NCI-H146 treated with DMSO at 0.1 percent for 48 hours (cell line): ENCODE measurements around the gene ZNF396.

Experiments
- DNase-seq: peaks from one replicate; lab custom pipeline; 2025; ENCODE audit not compliant: unreplicated experiment; lab: John Stamatoyannopoulos, UW

The ZNF396 gene

GRCh38 chr18:35343488-35343935 lies 33.6 kb downstream of the ZNF396 start:
- DNase-seq: no peak

GRCh38 chr18:35337286-35337685 lies 39.9 kb downstream of the ZNF396 start:
- DNase-seq: no peak

- no peak for DNase-seq
These were observed 41.3 kb downstream of the ZNF396 start for GRCh38 chr18:35335866-35336265.

GRCh38 chr18:35334821-35335220 lies 42.3 kb downstream of the ZNF396 start:
- no peak for DNase-seq

- DNase-seq: no peak
These were observed 42.9 kb downstream of the ZNF396 start for GRCh38 chr18:35334212-35334611.

GRCh38 chr18:35331367-35332087 lies 45.6 kb downstream of the ZNF396 start:
- DNase-seq: no peak

DNA sequence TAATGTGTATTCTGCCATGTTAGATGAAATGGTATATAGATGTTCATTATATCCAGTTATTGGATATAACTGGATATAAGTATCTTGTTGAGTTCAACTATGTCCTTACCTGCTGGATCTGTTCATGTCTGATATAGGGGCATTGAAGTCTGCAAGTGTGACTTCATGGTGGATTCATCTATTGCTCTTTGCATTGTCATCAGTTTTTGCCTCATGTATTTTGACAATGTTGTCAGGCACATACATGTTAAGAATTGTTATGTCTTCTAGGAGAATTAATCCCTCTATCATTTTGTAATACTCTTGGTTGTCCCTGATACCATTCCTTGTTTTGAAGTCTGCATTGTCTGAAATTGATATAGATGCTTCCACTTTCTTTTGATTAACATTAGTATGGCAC lies 48.3 kb downstream of the ZNF396 start:
- DNase-seq: no peak

DNA sequence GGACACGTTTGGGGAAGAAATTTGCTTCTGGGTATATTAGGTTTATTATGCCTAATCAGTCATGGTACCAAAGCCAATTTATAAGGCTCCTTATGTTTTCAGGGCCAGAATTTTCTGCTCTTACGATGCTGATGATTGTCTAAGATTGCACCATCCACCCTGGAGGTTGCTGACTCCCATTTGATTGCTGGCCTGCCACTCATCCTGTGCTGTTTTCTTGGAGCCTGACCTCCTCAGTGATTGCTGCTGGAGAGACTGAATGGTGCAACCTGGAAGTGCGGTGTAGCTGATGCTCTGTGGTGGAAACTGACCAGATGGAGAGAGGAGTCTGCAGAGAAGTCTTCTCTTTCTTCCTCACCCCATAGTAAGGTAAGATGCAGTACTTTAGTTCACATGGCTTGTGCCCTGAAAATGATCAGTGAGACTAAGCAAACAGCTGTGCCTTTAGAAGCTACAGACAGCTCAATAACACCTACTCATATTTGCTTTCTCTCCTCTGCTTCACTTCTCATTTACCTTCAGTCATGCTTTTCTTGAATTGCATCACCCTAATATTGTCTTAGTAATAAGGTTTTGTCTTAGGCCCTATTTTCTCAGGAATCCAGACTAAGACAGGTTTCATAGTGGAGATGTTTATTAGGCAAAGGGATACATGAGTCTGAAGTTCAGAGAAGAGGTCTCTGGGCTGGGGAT lies 50.3 kb downstream of the ZNF396 start:
- no peak for DNase-seq

DNA sequence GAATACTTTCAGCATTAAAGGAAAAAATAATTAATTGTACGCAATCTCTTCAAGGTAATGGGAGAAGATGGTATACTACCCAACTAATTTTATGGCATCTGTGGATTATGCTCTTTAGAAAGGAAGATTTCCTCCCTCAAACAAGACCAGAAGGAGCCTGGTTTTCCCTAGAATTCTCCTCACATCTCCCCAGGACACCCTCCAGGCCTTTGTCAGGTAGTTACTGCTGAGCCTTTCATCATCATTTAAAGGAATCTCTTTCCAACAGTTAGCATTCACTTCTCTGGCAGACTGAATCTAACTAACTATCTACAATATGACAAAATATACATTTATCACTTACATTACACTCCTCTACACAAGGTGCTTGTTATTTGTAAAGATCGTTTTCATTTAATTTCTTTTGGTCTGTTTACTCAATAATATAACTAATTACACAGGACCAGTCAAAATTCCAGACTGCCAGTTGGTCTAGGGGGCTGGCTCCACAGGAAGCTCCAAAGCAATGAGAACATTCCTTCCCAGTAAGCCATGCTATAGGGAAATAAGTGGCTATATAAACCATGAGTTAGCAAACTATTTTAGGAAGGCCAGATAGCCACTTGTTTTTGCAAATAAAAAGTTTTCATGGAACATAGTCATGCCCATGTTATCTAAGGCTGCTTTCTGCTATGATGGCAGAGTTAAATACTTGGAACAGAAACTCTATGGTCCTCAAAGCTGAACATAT lies 52.0 kb downstream of the ZNF396 start:
- no peak for DNase-seq

GRCh38 chr18:35322486-35323458 lies 54.4 kb downstream of the ZNF396 start:
- DNase-seq: no peak
